Measurements from ENCODE around the gene SLC6A19. TPM values are rescaled to one million over a fixed set of nuclear protein-coding genes. Genes with fewer than 3 reads are reported as not detected.

Gene SLC6A19
- total and polyA plus RNA-seq, 2 donors (not counting 1 experiment from before 2014, with no cell fraction given) = not detected

- peaks cover 0 to 17% (median 0%) of the 10 kb centered on the region in 3 donors for H3K9me3 ChIP-seq (ENCODE audit: control extremely low read depth in 1 of 3, control insufficient read depth in 2 of 3, insufficient read depth in 1 of 3, low read length in 2 of 3)
- 83% methylated on average over 15 of the region's 20 CpGs for WGBS (ENCODE audit: insufficient coverage)
- DNase-seq = no peak
- Mint-ChIP-seq H3K4me3 (no peak overlapping the region), H3K9me3 (ENCODE audit: insufficient read depth) (peaks cover 3% of the 10 kb centered on the region), H3K27ac (no peak overlapping the region), H3K4me1 (peaks cover 24% of the 10 kb centered on the region), H3K27me3 (peaks cover 24% of the 10 kb centered on the region)
- no peaks in the 10 kb centered on the region for H3K36me3 ChIP-seq (replicated peaks in 1 of 2; ENCODE audit: control extremely low read depth in 1 of 2, control insufficient read depth in 1 of 2, extremely low read depth in 1 of 2, insufficient read depth in 2 of 2, low read length in 1 of 2)
- no peak overlapping the region for H3K4me3 ChIP-seq (ENCODE audit: control extremely low read depth in 1 of 5, extremely low read depth in 1 of 5, insufficient read depth in 1 of 5, low read depth in 2 of 5, low read length in 4 of 5)
- no peak overlapping the region for H3K4me2 ChIP-seq (replicated peaks; ENCODE audit: low read depth, low read length, poor library complexity, severe bottlenecking)
- H2AFZ ChIP-seq (ENCODE audit: insufficient read depth, low read depth, low read length, poor library complexity, severe bottlenecking) = no peak overlapping the region
- H3K79me2 ChIP-seq (ENCODE audit: control insufficient read depth, insufficient read depth, low read length) = no peaks in the 10 kb centered on the region
- H3K27ac ChIP-seq (ENCODE audit: low read length in 2 of 2) = no peak overlapping the region
- CTCF ChIA-PET = no interaction called here
- H3K4me1 ChIP-seq (ENCODE audit: control insufficient read depth in 2 of 2, insufficient read depth in 2 of 2, low read length in 2 of 2) = peaks cover 23 to 30% of the 10 kb centered on the region in 2 donors
- ATAC-seq (ENCODE audit: low read depth) = no peak
- no peaks in the 10 kb centered on the region for H4K20me1 ChIP-seq (ENCODE audit: control insufficient read depth, insufficient read depth, low read length, poor library complexity, severe bottlenecking)
- H3K27me3 ChIP-seq (replicated peaks in 1 of 4; ENCODE audit: control extremely low read depth in 1 of 4, control insufficient read depth in 3 of 4, insufficient read depth in 4 of 4, low read length in 3 of 4) = peaks cover 0 to 32% (median 10%) of the 10 kb centered on the region in 4 experiments
- POLR2A ChIA-PET = interaction anchor here (0.6 kb wide), 1 partner anchor 152 kb away, joined by 4 read pairs; no protein-coding TSS in a partner anchor
- H3K9ac ChIP-seq (ENCODE audit: low read length) = no peak overlapping the region
- TF ChIP-seq EZH2 (IDR thresholded peaks at IDR 0.05; ENCODE audit: borderline replicate concordance, insufficient read depth, low read depth, low read length, poor library complexity, severe bottlenecking) = no peak
- no peak for TF ChIP-seq CTCF (IDR thresholded peaks at IDR 0.05)
- intact Hi-C loops (cut with micrococcal nuclease) = no loop called here
These were observed 42.6 kb upstream of the SLC6A19 start for GRCh38 chr5:1158647-1159340.

DNA sequence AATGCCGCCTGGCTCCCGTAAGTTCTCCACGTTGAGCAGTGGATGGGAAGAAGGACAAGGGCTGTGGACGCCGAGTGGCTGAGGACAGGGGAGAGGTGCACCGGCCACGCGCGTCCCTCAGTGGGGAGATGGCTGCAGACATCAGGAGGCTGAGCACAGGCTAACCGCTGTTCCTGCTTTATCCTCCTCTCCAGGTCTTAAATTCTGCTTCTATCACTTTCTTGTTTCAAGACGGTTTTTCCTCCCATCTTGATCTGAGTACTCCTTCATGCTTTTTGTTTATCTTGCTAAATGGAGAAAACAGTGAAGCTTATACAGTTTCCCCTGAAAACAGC, 42.1 kb upstream of the SLC6A19 start:
- ChIA-PET POLR2A (no interaction called here), CTCF (no interaction called here)
- no peaks in the 10 kb centered on the region for H3K79me2 ChIP-seq (ENCODE audit: control insufficient read depth, insufficient read depth, low read length)
- intact Hi-C loops (cut with micrococcal nuclease) = no loop called here
- peaks cover 19% of the 10 kb centered on the region for H3K27me3 Mint-ChIP-seq
- peaks cover 3% of the 10 kb centered on the region for H3K9me3 Mint-ChIP-seq (ENCODE audit: insufficient read depth)
- H3K4me3 ChIP-seq (ENCODE audit: control extremely low read depth in 1 of 5, extremely low read depth in 1 of 5, insufficient read depth in 1 of 5, low read depth in 2 of 5, low read length in 4 of 5) = no peak overlapping the region
- H3K27me3 ChIP-seq (replicated peaks in 1 of 4; ENCODE audit: control extremely low read depth in 1 of 4, control insufficient read depth in 3 of 4, insufficient read depth in 4 of 4, low read length in 3 of 4) = peaks cover 0 to 29% (median 9%) of the 10 kb centered on the region in 4 experiments
- DNase-seq (no peak), ATAC-seq (ENCODE audit: low read depth) (no peak)
- no peaks in the 10 kb centered on the region for H3K36me3 ChIP-seq (replicated peaks in 1 of 2; ENCODE audit: control extremely low read depth in 1 of 2, control insufficient read depth in 1 of 2, extremely low read depth in 1 of 2, insufficient read depth in 2 of 2, low read length in 1 of 2)
- H3K4me2 ChIP-seq (replicated peaks; ENCODE audit: low read depth, low read length, poor library complexity, severe bottlenecking) = no peak overlapping the region
- H3K9me3 ChIP-seq (ENCODE audit: control extremely low read depth in 1 of 3, control insufficient read depth in 2 of 3, insufficient read depth in 1 of 3, low read length in 2 of 3) = peaks cover 0 to 17% (median 0%) of the 10 kb centered on the region in 3 donors
- H3K4me3 Mint-ChIP-seq = no peak overlapping the region
- H3K27ac ChIP-seq (ENCODE audit: low read length in 2 of 2) = no peak overlapping the region
- H3K27ac Mint-ChIP-seq = no peak overlapping the region
- whole genome bisulfite sequencing (ENCODE audit: insufficient coverage) = 90% methylated on average over 6 of the region's 11 CpGs
- H2AFZ ChIP-seq (ENCODE audit: insufficient read depth, low read depth, low read length, poor library complexity, severe bottlenecking) = no peak overlapping the region
- H4K20me1 ChIP-seq (ENCODE audit: control insufficient read depth, insufficient read depth, low read length, poor library complexity, severe bottlenecking) = no peaks in the 10 kb centered on the region
- H3K4me1 ChIP-seq (ENCODE audit: control insufficient read depth in 2 of 2, insufficient read depth in 2 of 2, low read length in 2 of 2) = peaks cover 18 to 25% of the 10 kb centered on the region in 2 donors
- H3K4me1 Mint-ChIP-seq = peaks cover 19% of the 10 kb centered on the region
- TF ChIP-seq CTCF (IDR thresholded peaks at IDR 0.05) (no peak), EZH2 (IDR thresholded peaks at IDR 0.05; ENCODE audit: borderline replicate concordance, insufficient read depth, low read depth, low read length, poor library complexity, severe bottlenecking) (no peak)
- H3K9ac ChIP-seq (ENCODE audit: low read length) = no peak overlapping the region

Measured in B cell (primary cell).